ENCODE measurements around the gene NENF. TPM values are rescaled to one million over a fixed set of nuclear protein-coding genes. Genes with fewer than 3 reads are reported as not detected.

The NENF gene
- total RNA-seq, 1 experiment from 2014 or later: 41.4 TPM

DNA sequence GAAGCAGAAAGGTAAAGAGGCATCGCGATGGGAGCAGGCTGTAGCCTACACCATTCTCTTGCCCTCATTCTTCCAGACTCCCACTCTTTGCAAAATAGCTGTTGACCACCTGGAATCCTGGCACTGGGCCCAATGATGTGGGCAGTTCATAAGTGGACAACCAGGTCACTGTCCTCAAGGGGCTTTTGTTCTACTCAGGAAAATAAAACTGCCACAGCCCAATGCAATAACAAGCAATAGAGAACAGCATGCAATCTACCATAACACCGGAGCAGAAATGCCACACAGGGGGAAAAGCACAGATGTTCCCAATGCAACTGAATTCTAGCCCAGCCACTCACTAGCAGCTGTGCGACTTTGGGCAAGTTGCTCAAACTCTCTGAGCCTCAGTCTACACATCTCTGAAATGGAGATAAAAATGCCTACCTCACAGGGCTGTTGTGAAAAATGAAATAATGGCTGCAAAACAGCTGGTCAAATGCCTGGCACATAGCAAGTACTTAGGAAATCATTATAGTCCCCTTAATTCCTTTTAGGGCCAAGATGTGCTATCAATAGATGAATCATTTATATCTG is 56.7 kb downstream of the NENF start:
- no peaks in the 10 kb centered on the region for H3K4me1 ChIP-seq (ENCODE audit: low read length)
- no peak overlapping the region for H3K4me2 ChIP-seq (ENCODE audit: low read depth, low read length, poor library complexity, severe bottlenecking)
- H3K9me3 ChIP-seq (ENCODE audit: low read length): no peaks in the 10 kb centered on the region
- no peak overlapping the region for H3K27ac ChIP-seq (ENCODE audit: low read length)
- H3K9ac ChIP-seq (ENCODE audit: low read length): no peak overlapping the region
- H3K9me2 ChIP-seq (replicated peaks; ENCODE audit: insufficient read depth, low read length): no peaks in the 10 kb centered on the region
- no peaks in the 10 kb centered on the region for H3K27me3 ChIP-seq (ENCODE audit: low read length)
- DNase-seq: no peak
- no peaks in the 10 kb centered on the region for H4K20me1 ChIP-seq (ENCODE audit: insufficient read depth, low read depth, low read length)
- no peak overlapping the region for H2AFZ ChIP-seq (ENCODE audit: low read length)
- H3K79me2 ChIP-seq (ENCODE audit: low read length): no peaks in the 10 kb centered on the region
- no peak overlapping the region for H3K4me3 ChIP-seq (ENCODE audit: low read length)
- no peaks in the 10 kb centered on the region for H3K36me3 ChIP-seq (ENCODE audit: insufficient read depth, low read length)

DNA sequence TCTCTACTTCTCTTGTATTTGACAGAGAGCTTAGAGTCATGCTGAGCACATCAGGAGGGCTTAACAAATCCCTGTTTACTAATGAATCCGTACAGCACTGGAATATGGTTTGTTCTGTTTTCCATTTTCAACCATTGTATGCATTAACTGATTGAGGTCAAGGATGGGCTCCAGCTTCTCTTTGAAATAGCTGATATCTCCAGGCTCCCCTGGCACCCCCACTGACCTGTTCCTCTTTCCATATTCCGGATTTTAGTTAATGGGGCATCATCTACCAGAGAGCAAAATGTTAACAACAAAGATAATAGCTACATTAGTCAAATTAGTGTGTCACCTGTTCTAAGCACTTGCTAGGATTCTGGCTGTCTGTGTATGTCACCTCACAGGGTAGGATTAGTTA is 57.6 kb downstream of the NENF start:
- Histone ChIP-seq H3K9ac (ENCODE audit: low read length) (no peak overlapping the region), H3K27me3 (ENCODE audit: low read length) (no peaks in the 10 kb centered on the region), H3K27ac (ENCODE audit: low read length) (no peak overlapping the region), H3K4me2 (ENCODE audit: low read depth, low read length, poor library complexity, severe bottlenecking) (no peak overlapping the region), H3K4me3 (ENCODE audit: low read length) (no peak overlapping the region), H3K9me2 (replicated peaks; ENCODE audit: insufficient read depth, low read length) (no peaks in the 10 kb centered on the region), H2AFZ (ENCODE audit: low read length) (no peak overlapping the region), H3K79me2 (ENCODE audit: low read length) (no peaks in the 10 kb centered on the region), H4K20me1 (ENCODE audit: insufficient read depth, low read depth, low read length) (no peaks in the 10 kb centered on the region), H3K36me3 (ENCODE audit: insufficient read depth, low read length) (no peaks in the 10 kb centered on the region), H3K4me1 (ENCODE audit: low read length) (no peaks in the 10 kb centered on the region), H3K9me3 (ENCODE audit: low read length) (no peaks in the 10 kb centered on the region)
- no peak for DNase-seq

DNA sequence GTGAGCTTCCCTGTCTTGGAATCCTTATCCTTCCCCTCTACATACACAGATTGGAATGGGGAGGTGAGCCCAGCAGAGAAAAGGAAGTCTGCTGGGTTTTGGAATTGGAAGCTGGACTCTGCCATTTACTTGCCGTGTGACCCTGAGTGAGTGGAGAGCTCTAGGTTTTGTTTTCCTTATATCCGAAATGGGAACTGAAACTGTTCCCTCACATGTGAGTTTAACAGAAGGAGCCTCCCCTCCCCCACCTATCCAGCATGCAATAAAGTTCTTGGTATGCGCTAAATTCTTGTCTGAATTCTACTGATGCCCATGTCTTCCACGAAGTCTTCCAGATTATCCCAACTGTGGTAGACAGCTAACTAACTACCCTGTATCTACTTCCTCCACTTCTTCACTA is 58.7 kb downstream of the NENF start:
- Histone ChIP-seq H3K4me1 (ENCODE audit: low read length) (no peaks in the 10 kb centered on the region), H3K27ac (ENCODE audit: low read length) (no peak overlapping the region), H3K27me3 (ENCODE audit: low read length) (no peaks in the 10 kb centered on the region), H3K36me3 (ENCODE audit: insufficient read depth, low read length) (no peaks in the 10 kb centered on the region), H3K4me3 (ENCODE audit: low read length) (no peak overlapping the region), H3K9ac (ENCODE audit: low read length) (no peak overlapping the region), H4K20me1 (ENCODE audit: insufficient read depth, low read depth, low read length) (no peaks in the 10 kb centered on the region), H2AFZ (ENCODE audit: low read length) (no peak overlapping the region), H3K4me2 (ENCODE audit: low read depth, low read length, poor library complexity, severe bottlenecking) (no peak overlapping the region), H3K9me2 (replicated peaks; ENCODE audit: insufficient read depth, low read length) (no peaks in the 10 kb centered on the region), H3K9me3 (ENCODE audit: low read length) (no peaks in the 10 kb centered on the region), H3K79me2 (ENCODE audit: low read length) (no peaks in the 10 kb centered on the region)
- no peak for DNase-seq

Other genes starting within 250 kb of the NENF start
- 31.3 and 41.6 TPM in 2 replicates for gene PPP2R5A, start 147.5 kb upstream of the NENF start, total RNA-seq (2014; rRNA removed; shearing (Covaris generic); ENCODE audit: low replicate concordance)
- 8.5 and 17.9 TPM in 2 replicates for gene PACC1, start 18.0 kb upstream of the NENF start, total RNA-seq (2014; rRNA removed; shearing (Covaris generic); ENCODE audit: low replicate concordance)
- 4.1 and 8.0 TPM in 2 replicates for gene ATF3, start 175.8 kb downstream of the NENF start, total RNA-seq (2014; rRNA removed; shearing (Covaris generic); ENCODE audit: low replicate concordance)

Data from Karpas-422 (cell line).